CD4-positive, alpha-beta memory T cell (primary cell): ENCODE results near the gene SMNDC1. TPM values are rescaled to one million over a fixed set of nuclear protein-coding genes. Genes with fewer than 3 reads are reported as not detected.

Experiments used
- CTCF ChIA-PET: fragments of 350-600 bp; sonication (Branson Sonifier 250); formaldehyde crosslinking; loops from one replicate; lab custom pipeline; 2021; ENCODE audit warnings: inconsistent platforms; ENCODE audit not compliant: partially characterized antibody; lab: Charles Lee
- POLR2A ChIA-PET: fragments of 350-600 bp; sonication (Branson Sonifier 250); formaldehyde crosslinking; loops from one replicate; lab custom pipeline; 2021; ENCODE audit not compliant: partially characterized antibody; lab: Charles Lee
- DNase-seq, 5 donors: peaks; one replicate each; pipeline versions ENCODE4 v3.0.0 to v3.0.0-alpha.2; 2020 to 2022; ENCODE audit warnings: mixed read lengths in 1 of 5
- H3K27ac ChIP-seq: one replicate; pipeline ENCODE4 v1.7.0; 2013; ENCODE audit warnings: low read depth, low read length
- H3K27me3 ChIP-seq: 2 replicates; pipeline ENCODE4 v1.7.0; 2013; ENCODE audit warnings: mild to moderate bottlenecking, low read length, moderate library complexity; ENCODE audit not compliant: insufficient read depth
- H3K36me3 ChIP-seq: 2 replicates; pipeline ENCODE4 v1.7.0; 2013; ENCODE audit warnings: mild to moderate bottlenecking, low read length, moderate library complexity; ENCODE audit not compliant: insufficient read depth
- H3K4me1 ChIP-seq: 2 replicates; pipeline ENCODE4 v1.7.0; 2013; ENCODE audit warnings: mild to moderate bottlenecking, low read length, moderate library complexity; ENCODE audit not compliant: insufficient read depth
- H3K4me3 ChIP-seq, 2 donors: one replicate each; pipeline ENCODE4 v1.7.0; 2013; ENCODE audit warnings: low read length in 2 of 2, mild to moderate bottlenecking in 1 of 2
- H3K9me3 ChIP-seq, 2 donors: one replicate each; pipeline ENCODE4 v1.7.0; 2013; ENCODE audit warnings: low read length in 2 of 2, control low read depth in 1 of 2; ENCODE audit not compliant: control insufficient read depth in 1 of 2
- H3K27ac Mint-ChIP-seq, 7 donors: one replicate each; pipeline ENCODE4 v1.8.0; 2020 to 2021; ENCODE audit warnings: mixed read lengths in 7 of 7, mild to moderate bottlenecking in 6 of 7, inconsistent platforms in 3 of 7, moderate library complexity in 3 of 7
- H3K27me3 Mint-ChIP-seq, 2 donors: one replicate each; pipeline ENCODE4 v1.8.0; 2020 to 2021; ENCODE audit warnings: mixed read lengths in 2 of 2
- H3K36me3 Mint-ChIP-seq, 2 donors: one replicate each; pipeline ENCODE4 v1.8.0; 2020 to 2021; ENCODE audit warnings: mixed read lengths in 2 of 2, inconsistent platforms in 1 of 2, mild to moderate bottlenecking in 1 of 2
- H3K4me1 Mint-ChIP-seq, 4 donors: one replicate each; pipeline ENCODE4 v1.8.0; 2020 to 2021; ENCODE audit warnings: mixed read lengths in 4 of 4, mild to moderate bottlenecking in 1 of 4
- H3K4me3 Mint-ChIP-seq, 8 donors: one replicate each; pipeline ENCODE4 v1.8.0; 2020 to 2021; ENCODE audit warnings: mixed read lengths in 8 of 8, mild to moderate bottlenecking in 7 of 8, moderate library complexity in 6 of 8, inconsistent platforms in 3 of 8
- H3K9me3 Mint-ChIP-seq, 8 donors: one replicate each; pipeline ENCODE4 v1.8.0; 2020 to 2021; ENCODE audit warnings: mixed read lengths in 8 of 8, mild to moderate bottlenecking in 5 of 8, inconsistent platforms in 3 of 8, moderate library complexity in 1 of 8
- intact Hi-C: fragments of 100-400 bp; cut with micrococcal nuclease; formaldehyde crosslinking; loops from one replicate; pipeline ENCODE4 v1.15.1; 2023
- polyA plus RNA-seq, 2 donors: library from polyadenylated mRNA; unstranded; fragments of 300-500 nt; fragmentation: Illumina TruSeq; gene quantifications; one replicate each; pipeline ENCODE4 v1.2.3, GENCODE V29; 2021
- total RNA-seq, 2 experiments: library from RNA; stranded (reverse); gene quantifications; one replicate each; pipeline ENCODE4 v1.2.3, GENCODE V29; 2021

Gene SMNDC1
- total and polyA plus RNA-seq, 4 experiments from 2014 or later = 11.3 to 39.3 (median 30.8) TPM

- Histone ChIP-seq H3K27me3 (no peaks in the 10 kb centered on the region), H3K4me1 (peaks cover 57% of the 10 kb centered on the region), H3K9me3 (no peaks in the 10 kb centered on the region), H3K4me3 (no peak overlapping the region), H3K36me3 (peaks cover 56% of the 10 kb centered on the region), H3K27ac (no peak overlapping the region)
- DNase-seq = no peak
- peak overlapping the region in 5 of 7 donors; percentile 26 to 95 (median 73) for H3K27ac Mint-ChIP-seq
- H3K4me1 Mint-ChIP-seq = peaks cover 35 to 65% (median 59%) of the 10 kb centered on the region in 4 donors
- H3K4me3 Mint-ChIP-seq = peak overlapping the region in 5 of 8 donors; percentile 4 to 52 (median 17)
- no peaks in the 10 kb centered on the region for H3K27me3 Mint-ChIP-seq
- intact Hi-C loops = loop anchor here (10.0 kb wide), 1 partner anchor 296 kb away; the partner anchor contains the start of gene ADD3
- ChIA-PET POLR2A (interaction anchor here (1.9 kb wide), 1 partner anchor 90 kb away, joined by 4 read pairs; no protein-coding TSS in a partner anchor), CTCF (interaction anchor here (1.3 to 1.9 kb wide), 2 partner anchors 26 to 162 kb away, joined by 4 to 6 read pairs; no protein-coding TSS in a partner anchor)
- H3K9me3 Mint-ChIP-seq = peaks cover 0 to 3% (median 0%) of the 10 kb centered on the region in 8 donors
- peaks cover 34 to 77% of the 10 kb centered on the region in 2 donors for H3K36me3 Mint-ChIP-seq
Measured at GRCh38 chr10:110300486-110300986, 4.2 kb downstream of the SMNDC1 start.

DNA sequence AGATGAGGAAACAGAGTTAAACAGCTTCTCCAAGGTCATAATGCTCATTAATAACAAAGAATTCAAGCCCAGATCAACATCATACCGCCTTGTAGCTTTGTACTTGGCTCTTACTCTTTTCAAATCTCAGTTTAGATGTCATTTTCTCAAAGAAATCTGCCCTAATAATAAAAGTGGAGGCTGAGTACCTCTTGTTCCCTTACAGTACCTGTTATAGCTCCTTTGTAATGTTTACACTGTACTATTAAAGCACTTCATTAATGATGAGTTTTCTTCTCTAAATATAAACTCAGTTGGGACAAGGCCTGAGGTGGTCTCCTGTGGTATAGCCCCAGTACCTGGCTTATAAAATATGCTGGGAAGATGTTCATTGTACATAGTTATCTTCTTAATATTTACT is 7.8 kb downstream of the SMNDC1 start:
- peaks cover 48 to 87% of the 10 kb centered on the region in 2 donors for H3K36me3 Mint-ChIP-seq
- H3K4me1 Mint-ChIP-seq = peaks cover 25 to 38% (median 34%) of the 10 kb centered on the region in 4 donors
- DNase-seq = no peak
- Histone ChIP-seq H3K9me3 (no peaks in the 10 kb centered on the region), H3K27me3 (no peaks in the 10 kb centered on the region), H3K4me3 (no peak overlapping the region), H3K36me3 (peaks cover 79% of the 10 kb centered on the region), H3K27ac (no peak overlapping the region), H3K4me1 (peaks cover 34% of the 10 kb centered on the region)
- H3K4me3 Mint-ChIP-seq = no peak overlapping the region
- H3K27me3 Mint-ChIP-seq = no peaks in the 10 kb centered on the region
- CTCF ChIA-PET = interaction anchor here (1.1 to 1.8 kb wide), 5 partner anchors 18 to 318 kb away, joined by 3 to 7 read pairs (median 4); no protein-coding TSS in a partner anchor
- POLR2A ChIA-PET = interaction anchor here (1.0 to 1.6 kb wide), 3 partner anchors 8 to 200 kb away, joined by 3 to 6 read pairs (median 4); partner anchors contain the start of gene SMNDC1
- peak overlapping the region in 2 of 7 donors; percentile 0 to 30 for H3K27ac Mint-ChIP-seq
- intact Hi-C loops = no loop called here
- H3K9me3 Mint-ChIP-seq = peaks cover 0 to 4% (median 0%) of the 10 kb centered on the region in 8 donors

DNA sequence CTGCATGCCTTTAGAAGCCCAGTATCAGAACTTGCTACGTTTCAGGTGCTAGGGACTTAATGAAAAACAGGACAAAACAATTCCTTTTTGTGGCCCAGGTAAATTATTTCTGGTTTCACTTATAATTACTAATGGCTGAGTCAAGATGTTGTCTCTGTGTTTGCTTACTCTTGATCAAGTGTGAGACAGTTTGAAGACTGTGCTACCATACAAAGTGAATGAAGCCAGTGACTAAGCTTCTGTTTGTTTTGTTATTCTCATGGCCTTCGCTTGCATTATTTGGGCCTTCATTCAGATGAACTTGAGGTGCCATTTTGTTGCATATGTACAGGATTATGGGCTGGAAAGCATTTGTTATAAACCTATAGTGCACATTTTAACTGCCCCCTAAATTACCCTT is 17.9 kb downstream of the SMNDC1 start:
- H3K4me3 ChIP-seq = no peak overlapping the region
- H3K27ac ChIP-seq = no peak overlapping the region
- intact Hi-C loops = no loop called here
- H3K27ac Mint-ChIP-seq = peak overlapping the region in 5 of 7 donors; percentile 5 to 42 (median 29)
- no peak overlapping the region for H3K4me3 Mint-ChIP-seq
- ChIA-PET CTCF (interaction anchor here (0.6 to 1.1 kb wide), 2 partner anchors 148 to 403 kb away, joined by 3 read pairs; no protein-coding TSS in a partner anchor), POLR2A (no interaction called here)
- H3K9me3 Mint-ChIP-seq = no peaks in the 10 kb centered on the region
- DNase-seq = no peak
- no peaks in the 10 kb centered on the region for H3K4me1 ChIP-seq
- no peaks in the 10 kb centered on the region for H3K9me3 ChIP-seq
- H3K4me1 Mint-ChIP-seq = peaks cover 0 to 7% (median 4%) of the 10 kb centered on the region in 4 donors
- H3K27me3 ChIP-seq = no peaks in the 10 kb centered on the region
- peaks cover 37% of the 10 kb centered on the region for H3K36me3 ChIP-seq
- peaks cover 12 to 60% of the 10 kb centered on the region in 2 donors for H3K36me3 Mint-ChIP-seq
- H3K27me3 Mint-ChIP-seq = no peaks in the 10 kb centered on the region

GRCh38 chr10:110285501-110285900 is 19.2 kb downstream of the SMNDC1 start:
- DNase-seq = no peak
- H3K27me3 ChIP-seq = no peaks in the 10 kb centered on the region
- H3K27ac ChIP-seq = no peak overlapping the region
- H3K9me3 Mint-ChIP-seq = no peaks in the 10 kb centered on the region
- intact Hi-C loops = no loop called here
- CTCF ChIA-PET = interaction anchor here (0.7 to 2.6 kb wide), 6 partner anchors 19 to 261 kb away, joined by 3 to 10 read pairs (median 6); partner anchors contain the start of gene SMNDC1
- no peaks in the 10 kb centered on the region for H3K9me3 ChIP-seq
- no peaks in the 10 kb centered on the region for H3K4me1 ChIP-seq
- peaks cover 1 to 13% (median 4%) of the 10 kb centered on the region in 4 donors for H3K4me1 Mint-ChIP-seq
- no peaks in the 10 kb centered on the region for H3K27me3 Mint-ChIP-seq
- H3K36me3 Mint-ChIP-seq = peaks cover 11 to 59% of the 10 kb centered on the region in 2 donors
- no peak overlapping the region for H3K4me3 ChIP-seq
- POLR2A ChIA-PET = interaction anchor here (0.7 kb wide), 2 partner anchors 76 to 402 kb away, joined by 3 to 4 read pairs; no protein-coding TSS in a partner anchor
- H3K4me3 Mint-ChIP-seq = no peak overlapping the region
- no peak overlapping the region for H3K27ac Mint-ChIP-seq
- H3K36me3 ChIP-seq = peaks cover 30% of the 10 kb centered on the region

DNA sequence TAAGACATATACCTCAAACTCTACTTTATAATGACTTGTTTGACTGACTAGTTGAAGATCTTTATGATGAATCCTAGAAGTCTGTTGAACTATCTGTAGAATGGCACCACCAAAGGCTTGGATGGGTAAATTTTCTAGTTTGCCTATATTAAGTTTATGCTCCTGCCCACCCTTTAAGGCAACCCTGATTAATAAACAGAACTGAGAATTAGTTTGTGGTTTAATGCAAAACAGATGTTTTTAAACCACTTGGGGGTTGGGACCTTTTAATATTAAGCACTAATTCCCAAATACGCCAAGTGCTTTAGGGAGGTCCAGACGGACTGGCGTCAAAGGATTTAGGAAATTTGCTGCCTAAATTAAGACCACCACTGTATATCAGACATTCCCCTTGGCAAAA is 20.5 kb downstream of the SMNDC1 start:
- CTCF ChIA-PET = interaction anchor here (0.9 to 3.0 kb wide), 4 partner anchors 9 to 146 kb away, joined by 3 to 18 read pairs (median 6); partner anchors contain the start of gene SMNDC1
- Histone ChIP-seq H3K9me3 (no peaks in the 10 kb centered on the region), H3K27ac (no peak overlapping the region), H3K36me3 (peaks cover 33% of the 10 kb centered on the region), H3K4me1 (peaks cover 2% of the 10 kb centered on the region), H3K4me3 (no peak overlapping the region), H3K27me3 (no peaks in the 10 kb centered on the region)
- H3K27ac Mint-ChIP-seq = no peak overlapping the region
- H3K9me3 Mint-ChIP-seq = no peaks in the 10 kb centered on the region
- intact Hi-C loops = no loop called here
- no peak for DNase-seq
- no peak overlapping the region for H3K4me3 Mint-ChIP-seq
- peaks cover 3 to 15% (median 7%) of the 10 kb centered on the region in 4 donors for H3K4me1 Mint-ChIP-seq
- H3K27me3 Mint-ChIP-seq = no peaks in the 10 kb centered on the region
- POLR2A ChIA-PET = no interaction called here
- H3K36me3 Mint-ChIP-seq = peaks cover 14 to 53% of the 10 kb centered on the region in 2 donors

DNA sequence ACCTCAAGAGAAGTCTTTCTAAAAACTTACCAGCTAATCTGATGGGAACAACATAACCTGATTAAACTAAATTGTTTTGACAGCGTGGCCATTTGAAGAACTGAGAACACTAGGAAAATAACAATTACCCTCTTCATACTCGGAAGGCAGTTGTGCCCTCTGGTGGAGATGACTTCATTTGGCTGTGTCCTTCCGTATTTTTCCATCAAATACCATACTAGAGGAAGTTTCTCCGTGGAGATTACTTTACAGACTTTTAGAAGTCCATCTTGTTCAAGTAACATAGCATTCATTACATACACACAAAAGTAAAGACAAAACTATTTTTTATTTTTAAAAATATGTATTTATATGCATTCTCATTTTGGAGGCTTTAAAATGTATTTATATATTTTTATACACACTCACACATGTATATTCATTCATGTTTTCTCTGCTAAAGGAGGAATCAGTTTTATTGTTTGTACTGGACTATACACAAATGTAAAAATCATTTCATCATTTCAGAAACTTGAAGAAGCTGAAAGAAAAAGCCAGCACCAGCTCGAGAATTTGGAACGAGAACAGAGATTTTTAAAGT is 25.2 kb downstream of the SMNDC1 start:
- no peaks in the 10 kb centered on the region for H3K27me3 Mint-ChIP-seq
- POLR2A ChIA-PET = interaction anchor here (1.1 to 3.6 kb wide), 5 partner anchors 54 to 141 kb away, joined by 3 to 46 read pairs (median 8); partner anchors contain the start of gene MXI1

More for the DNA sequence above, 25.2 kb downstream of the SMNDC1 start:
- H3K27ac Mint-ChIP-seq = peak overlapping the region in 1 of 7 donors; percentile 51
- intact Hi-C loops = loop anchor here (1.0 to 5.0 kb wide), 4 partner anchors 52 to 395 kb away; no protein-coding TSS in a partner anchor
- H3K36me3 Mint-ChIP-seq = peaks cover 8 to 24% of the 10 kb centered on the region in 2 donors
- Histone ChIP-seq H3K9me3 (no peaks in the 10 kb centered on the region), H3K36me3 (peaks cover 13% of the 10 kb centered on the region), H3K4me1 (peaks cover 22% of the 10 kb centered on the region), H3K4me3 (no peak overlapping the region), H3K27ac (no peak overlapping the region), H3K27me3 (no peaks in the 10 kb centered on the region)
- no peaks in the 10 kb centered on the region for H3K9me3 Mint-ChIP-seq
- H3K4me1 Mint-ChIP-seq = peaks cover 18 to 50% (median 36%) of the 10 kb centered on the region in 4 donors
- H3K4me3 Mint-ChIP-seq = peak overlapping the region in 2 of 8 donors; percentile 32 to 58
- CTCF ChIA-PET = interaction anchor here (0.8 to 3.7 kb wide), 30 partner anchors 9 to 396 kb away, joined by 3 to 61 read pairs (median 4); partner anchors contain the start of gene MXI1
- DNase-seq = peak; percentile 54 to 58 (median 58)
